Lung (tissue), 12 donors: ENCODE measurements around the gene TMEM135. TPM values are rescaled to one million over a fixed set of nuclear protein-coding genes. Genes with fewer than 3 reads are reported as not detected.
"Not testable (repeated sequence)": the region's sequence is repeated elsewhere in the genome, so short reads cannot be mapped to it uniquely, and the experiment has no call there.

Experiments used
- ATAC-seq: fragments of 200-7000 bp; cut with Tn5 transposase; one replicate; pipeline ENCODE4 v1.9.1; 2020; ENCODE audit warnings: moderate number of reproducible peaks; ENCODE audit not compliant: insufficient read depth, low FRiP score
- DNase-seq, 3 donors: peaks; one replicate each; pipeline ENCODE4 v3.0.0-alpha.2; 2013 to 2017
- H3K27ac ChIP-seq, 2 donors: one replicate each; pipeline ENCODE4 v1.5.1; 2013; ENCODE audit warnings: mild to moderate bottlenecking in 2 of 2, moderate library complexity in 2 of 2, control low read depth in 1 of 2, inconsistent platforms in 1 of 2, low read depth in 1 of 2, low read length in 1 of 2
- H3K27me3 ChIP-seq, 3 donors: one replicate each; pipeline ENCODE4 v1.5.1; 2013; ENCODE audit warnings: low read length in 2 of 3; ENCODE audit not compliant: control insufficient read depth in 3 of 3, insufficient read depth in 3 of 3
- H3K36me3 ChIP-seq, 4 donors: one replicate each; pipeline ENCODE4 v1.5.1; 2013; ENCODE audit warnings: low read length in 4 of 4, mild to moderate bottlenecking in 1 of 4, moderate library complexity in 1 of 4; ENCODE audit not compliant: control insufficient read depth in 4 of 4, insufficient read depth in 4 of 4
- H3K4me1 ChIP-seq, 5 donors: one replicate each; pipeline ENCODE4 v1.5.1; 2013; ENCODE audit warnings: low read length in 5 of 5, mild to moderate bottlenecking in 2 of 5, moderate library complexity in 1 of 5; ENCODE audit not compliant: control insufficient read depth in 5 of 5, insufficient read depth in 5 of 5
- H3K4me3 ChIP-seq: one replicate; pipeline ENCODE4 v1.5.1; 2013; ENCODE audit warnings: mild to moderate bottlenecking, control low read depth, moderate library complexity
- H3K9ac ChIP-seq, 2 donors: one replicate each; pipeline ENCODE4 v1.5.1; 2013; ENCODE audit warnings: low read length in 2 of 2, control low read depth in 1 of 2; ENCODE audit not compliant: insufficient read depth in 1 of 2
- H3K9me3 ChIP-seq, 4 donors: one replicate each; pipeline ENCODE4 v1.5.1; 2013; ENCODE audit warnings: low read length in 3 of 4, mild to moderate bottlenecking in 1 of 4, moderate library complexity in 1 of 4; ENCODE audit not compliant: control insufficient read depth in 4 of 4, insufficient read depth in 3 of 4
- WGBS, 2 donors: extraction: QIAGEN DNeasy Blood & Tissue Kit; methylation state at CpG; one replicate each; pipeline ENCODE4 v1.1.7; 2013; 5-methylcytosine and 5-hydroxymethylcytosine counted together
- polyA plus RNA-seq, 2 donors: library from polyadenylated mRNA; stranded (reverse); fragments of 200-250 nt; gene quantifications; one replicate each; pipeline ENCODE4 v1.2.1, GENCODE V29; 2013
- total RNA-seq, 2 donors: library from RNA; depleted of rRNA in 1 of 2; stranded (reverse); fragments of >200 nt in 1 of 2; gene quantifications; one replicate each; pipeline ENCODE4 v1.2.1, GENCODE V29; 2014 to 2021
- TF ChIP-seq, protein P1 (sequence below): IDR thresholded peaks from 2 replicates; pipeline ENCODE4 v1.5.1; 2012; ENCODE audit warnings: mild to moderate bottlenecking; ENCODE audit errors: control extremely low read depth, extremely low read depth
- donor health status: control.
- donor health status: control.
- donor health status: Bipolar disorder and iron deficiency.
- donor health status: healthy.
- donor health status: DM: yes; HTN: yes; CAD: no.

Gene TMEM135
- total and polyA plus RNA-seq, 4 donors: 5.9 to 42.0 (median 11.5) TPM

DNA sequence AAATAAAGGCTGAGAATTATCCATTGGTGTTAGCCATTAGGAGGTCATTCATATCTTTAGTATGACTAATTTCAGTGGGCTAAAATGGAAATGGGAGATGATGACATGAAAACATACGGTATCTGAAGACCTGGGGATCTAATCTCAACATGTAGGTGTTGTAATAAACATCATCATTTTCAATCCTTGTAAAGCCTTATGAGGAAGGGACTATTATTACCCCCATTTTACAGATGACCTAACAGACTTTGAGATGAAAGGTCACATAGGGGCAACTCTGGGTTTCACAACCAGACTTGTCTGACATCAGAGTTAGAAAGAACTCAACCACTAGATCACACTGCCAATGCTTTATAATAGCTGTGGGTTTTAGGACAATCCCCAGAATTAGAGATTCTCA is 34.8 kb upstream of the TMEM135 start:
- DNase-seq (no peak), ATAC-seq (no peak)
- H3K4me1 ChIP-seq: peaks cover 0 to 10% (median 0%) of the 10 kb centered on the region in 5 donors
- H3K9me3 ChIP-seq: no peaks in the 10 kb centered on the region
- 93 to 96% methylated on average over 1 of the region's 1 CpG for WGBS, 2 donors
- TF ChIP-seq, protein P1, sequence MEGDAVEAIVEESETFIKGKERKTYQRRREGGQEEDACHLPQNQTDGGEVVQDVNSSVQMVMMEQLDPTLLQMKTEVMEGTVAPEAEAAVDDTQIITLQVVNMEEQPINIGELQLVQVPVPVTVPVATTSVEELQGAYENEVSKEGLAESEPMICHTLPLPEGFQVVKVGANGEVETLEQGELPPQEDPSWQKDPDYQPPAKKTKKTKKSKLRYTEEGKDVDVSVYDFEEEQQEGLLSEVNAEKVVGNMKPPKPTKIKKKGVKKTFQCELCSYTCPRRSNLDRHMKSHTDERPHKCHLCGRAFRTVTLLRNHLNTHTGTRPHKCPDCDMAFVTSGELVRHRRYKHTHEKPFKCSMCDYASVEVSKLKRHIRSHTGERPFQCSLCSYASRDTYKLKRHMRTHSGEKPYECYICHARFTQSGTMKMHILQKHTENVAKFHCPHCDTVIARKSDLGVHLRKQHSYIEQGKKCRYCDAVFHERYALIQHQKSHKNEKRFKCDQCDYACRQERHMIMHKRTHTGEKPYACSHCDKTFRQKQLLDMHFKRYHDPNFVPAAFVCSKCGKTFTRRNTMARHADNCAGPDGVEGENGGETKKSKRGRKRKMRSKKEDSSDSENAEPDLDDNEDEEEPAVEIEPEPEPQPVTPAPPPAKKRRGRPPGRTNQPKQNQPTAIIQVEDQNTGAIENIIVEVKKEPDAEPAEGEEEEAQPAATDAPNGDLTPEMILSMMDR: no peak
- H3K9ac ChIP-seq: no peak overlapping the region
- no peak overlapping the region for H3K4me3 ChIP-seq
- H3K36me3 ChIP-seq: no peaks in the 10 kb centered on the region
- no peak overlapping the region for H3K27ac ChIP-seq
- H3K27me3 ChIP-seq: no peaks in the 10 kb centered on the region

DNA sequence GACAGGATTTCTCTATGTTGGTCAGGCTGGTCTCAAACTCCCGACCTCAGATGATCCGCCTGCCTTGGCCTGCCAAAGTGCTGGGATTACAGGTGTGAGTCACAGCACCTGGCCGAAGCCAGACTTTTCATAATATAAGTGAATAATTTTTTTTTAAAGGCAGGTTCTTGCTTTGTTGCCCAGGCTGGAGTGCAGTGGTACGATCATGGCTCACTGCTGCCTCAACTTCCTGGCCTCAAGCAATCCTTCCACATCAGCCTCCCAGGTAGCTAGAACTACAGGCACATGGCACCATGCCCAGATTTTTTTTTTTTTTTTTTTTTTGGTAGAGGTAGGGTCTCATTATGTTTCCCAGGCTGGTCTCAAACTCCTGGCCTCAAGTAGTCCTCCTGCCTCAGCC is 33.5 kb upstream of the TMEM135 start:
- H3K36me3 ChIP-seq, H3K27me3 ChIP-seq, H3K4me3 ChIP-seq, ATAC-seq, H3K27ac ChIP-seq, H3K9me3 ChIP-seq, H3K4me1 ChIP-seq, H3K9ac ChIP-seq, DNase-seq: not testable (repeated sequence)
- WGBS, 2 donors: 96 to 98% methylated on average over 4 of the region's 4 CpGs

DNA sequence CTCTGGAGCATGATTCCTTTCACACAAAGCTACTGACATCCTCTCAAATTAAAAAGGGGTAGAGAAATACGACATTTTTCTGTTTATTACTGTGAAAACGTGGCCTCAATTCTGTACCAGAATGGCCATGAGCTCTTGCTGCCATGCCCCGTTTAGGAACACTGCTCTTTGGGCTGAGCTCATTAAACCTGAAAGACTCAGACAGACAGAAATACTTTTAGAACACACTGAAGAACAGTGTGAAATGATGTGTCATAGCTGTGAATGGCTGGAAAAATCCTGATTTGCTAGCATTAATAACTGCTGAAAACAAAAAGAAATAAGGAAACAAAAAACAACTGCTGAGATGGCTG is 32.2 kb upstream of the TMEM135 start:
- TF ChIP-seq, protein P1: no peak
- no peaks in the 10 kb centered on the region for H3K27me3 ChIP-seq
- no peaks in the 10 kb centered on the region for H3K9me3 ChIP-seq
- no peak overlapping the region for H3K27ac ChIP-seq
- no peak overlapping the region for H3K4me3 ChIP-seq
- no peaks in the 10 kb centered on the region for H3K36me3 ChIP-seq
- DNase-seq: no peak
- WGBS, 2 donors: 47 to 65% methylated on average over 3 of the region's 3 CpGs
- H3K4me1 ChIP-seq: no peaks in the 10 kb centered on the region
- no peak for ATAC-seq
- H3K9ac ChIP-seq: no peak overlapping the region

DNA sequence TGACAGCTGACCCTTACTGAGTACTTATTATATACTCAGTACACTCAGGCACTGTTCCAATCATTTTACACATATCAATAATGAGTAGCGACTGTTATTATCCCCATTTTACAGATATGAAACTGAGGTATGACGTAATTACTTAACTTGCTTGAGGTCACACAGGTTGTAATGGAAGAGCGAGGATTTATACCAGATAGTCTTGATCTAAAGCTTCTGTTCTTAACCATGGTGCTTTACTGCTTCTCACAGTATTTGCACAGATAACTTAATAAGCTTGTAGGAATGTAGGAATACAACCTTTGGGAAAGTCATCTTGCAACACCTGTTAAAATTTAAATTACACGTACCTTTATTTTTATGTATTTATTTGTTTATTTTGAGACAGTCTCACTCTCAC is 31.7 kb upstream of the TMEM135 start:
- Histone ChIP-seq H3K27me3 (no peaks in the 10 kb centered on the region), H3K9me3 (no peaks in the 10 kb centered on the region), H3K9ac (no peak overlapping the region), H3K4me3 (no peak overlapping the region), H3K4me1 (no peaks in the 10 kb centered on the region), H3K36me3 (no peaks in the 10 kb centered on the region), H3K27ac (no peak overlapping the region)
- TF ChIP-seq, protein P1: no peak
- DNase-seq (no peak), ATAC-seq (no peak)
- WGBS, 2 donors: 86 to 88% methylated on average over 4 of the region's 4 CpGs
